GM10847 (cell line): ENCODE measurements around the gene GRID2.

Source experiments
- POLR2A ChIP-seq: IDR thresholded peaks from 2 replicates; pipeline ENCODE4 v1.6.1; 2011; ENCODE audit not compliant: insufficient read length; ENCODE audit errors: extremely low read depth

GRID2 gene

GRCh38 chr4:93018243-93018642 is 714.5 kb downstream of the GRID2 start:
- TF ChIP-seq POLR2A, result no peak

GRCh38 chr4:93018806-93019205 is 715.0 kb downstream of the GRID2 start:
- no peak for TF ChIP-seq POLR2A

- TF ChIP-seq POLR2A, result no peak
These were observed 726.0 kb downstream of the GRID2 start for GRCh38 chr4:93029769-93030168.

GRCh38 chr4:93030670-93031069 is 726.9 kb downstream of the GRID2 start:
- TF ChIP-seq POLR2A, result no peak

GRCh38 chr4:93031431-93032098 is 727.8 kb downstream of the GRID2 start:
- TF ChIP-seq POLR2A, result no peak

GRCh38 chr4:93042746-93043145 is 739.0 kb downstream of the GRID2 start:
- TF ChIP-seq POLR2A, result no peak

GRCh38 chr4:93053140-93053539 is 749.4 kb downstream of the GRID2 start:
- TF ChIP-seq POLR2A, result no peak

GRCh38 chr4:93061826-93062225 is 758.1 kb downstream of the GRID2 start:
- TF ChIP-seq POLR2A, result no peak

- TF ChIP-seq POLR2A, result no peak
These were observed 759.6 kb downstream of the GRID2 start for GRCh38 chr4:93063325-93063724.

- no peak for TF ChIP-seq POLR2A
These were observed 762.0 kb downstream of the GRID2 start for GRCh38 chr4:93065790-93066189.

GRCh38 chr4:93066749-93067148 is 763.0 kb downstream of the GRID2 start:
- TF ChIP-seq POLR2A, result no peak

GRCh38 chr4:93072292-93072691 is 768.5 kb downstream of the GRID2 start:
- TF ChIP-seq POLR2A, result no peak

GRCh38 chr4:93080316-93080715 is 776.5 kb downstream of the GRID2 start:
- TF ChIP-seq POLR2A, result no peak

GRCh38 chr4:93084599-93085305 is 781.0 kb downstream of the GRID2 start:
- TF ChIP-seq POLR2A, result no peak

- no peak for TF ChIP-seq POLR2A
These were observed 782.6 kb downstream of the GRID2 start for GRCh38 chr4:93086356-93086755.

- no peak for TF ChIP-seq POLR2A
These were observed 789.0 kb downstream of the GRID2 start for GRCh38 chr4:93092765-93093164.

GRCh38 chr4:93103042-93103441 is 799.3 kb downstream of the GRID2 start:
- no peak for TF ChIP-seq POLR2A
